ENCODE measurements around the gene CXCR6. TPM values are rescaled to one million over a fixed set of nuclear protein-coding genes. Genes with fewer than 3 reads are reported as not detected.

The CXCR6 gene
- total RNA-seq, 1 donor from 2014 or later = not detected

DNA sequence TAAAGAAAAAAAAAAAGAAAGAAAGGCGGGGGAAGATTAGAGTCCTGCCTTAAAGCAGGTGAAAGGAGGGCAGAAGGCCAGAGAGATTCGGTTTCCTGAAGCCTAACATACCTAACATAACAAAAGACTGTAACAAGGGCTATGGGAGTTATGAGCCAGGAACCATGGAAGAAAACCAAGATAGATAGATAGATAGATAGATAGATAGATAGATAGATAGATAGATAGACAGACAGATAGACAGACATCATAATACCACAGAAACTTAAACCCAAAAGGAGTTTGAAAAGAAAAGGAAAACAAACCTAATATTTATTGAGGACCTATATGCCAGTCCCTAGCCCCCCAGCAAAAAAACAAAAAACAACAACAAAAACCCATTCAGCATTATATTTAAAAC is 54.7 kb downstream of the CXCR6 start:
- H3K4me3 Mint-ChIP-seq = no peak overlapping the region
- H3K27me3 Mint-ChIP-seq (ENCODE audit: insufficient read depth, low read depth) = peaks cover 3% of the 10 kb centered on the region
- Histone ChIP-seq H3K27me3 (peaks cover 11% of the 10 kb centered on the region), H3K4me3 (no peak overlapping the region), H2AFZ (replicated peaks) (no peak overlapping the region), H3K79me2 (ENCODE audit: low read depth) (peaks cover 18% of the 10 kb centered on the region), H3K9ac (no peak overlapping the region), H3K4me1 (peaks cover 11% of the 10 kb centered on the region), H3F3A (ENCODE audit: low read depth) (no peaks in the 10 kb centered on the region), H3K9me3 (ENCODE audit: low read depth) (no peaks in the 10 kb centered on the region), H3K4me2 (no peak overlapping the region), H3K27ac (no peak overlapping the region), H3K36me3 (no peaks in the 10 kb centered on the region), H4K20me1 (ENCODE audit: low read depth) (peaks cover 12% of the 10 kb centered on the region)
- TF ChIP-seq EZH2phosphoT487 (IDR thresholded peaks at IDR 0.05) (no peak), EZH2 (IDR thresholded peaks at IDR 0.05) (no peak), CTCF (IDR thresholded peaks at IDR 0.05) (no peak)
- H3K27ac Mint-ChIP-seq = no peak overlapping the region
- no peaks in the 10 kb centered on the region for H3K36me3 Mint-ChIP-seq
- peaks cover 4% of the 10 kb centered on the region for H3K4me1 Mint-ChIP-seq
- no peak for DNase-seq (ENCODE audit: low spot score)
- no peaks in the 10 kb centered on the region for H3K9me3 Mint-ChIP-seq

Small RNA genes lying within 50 kb of the gene (small RNA-seq; reads per million reads assigned to genes)
- gene RF00019 = not detected

Other genes starting within 250 kb of the CXCR6 start
- gene SLC6A20, start 146.9 kb upstream of the CXCR6 start, total RNA-seq (ENCODE audit: low replicate concordance) = not detected in 2 replicates
- gene LZTFL1, start 101.3 kb upstream of the CXCR6 start, total RNA-seq (ENCODE audit: low replicate concordance) = 19.0 and 22.5 TPM in 2 replicates
- not detected in 2 replicates for gene CCR9, start 56.9 kb upstream of the CXCR6 start, total RNA-seq (ENCODE audit: low replicate concordance)
- 6.8 and 11.4 TPM in 2 replicates for gene FYCO1, start 52.4 kb downstream of the CXCR6 start, total RNA-seq (ENCODE audit: low replicate concordance)
- not detected in 2 replicates for gene XCR1, start 84.0 kb downstream of the CXCR6 start, total RNA-seq (ENCODE audit: low replicate concordance)